GM20431 (cell line): ENCODE results near the gene MRLN.
"Not testable (repeated sequence)": the region's sequence is repeated elsewhere in the genome, so short reads cannot be mapped to it uniquely, and the experiment has no call there.

ENCODE experiments used
- in situ Hi-C: fragments of 300-500 bp; cut with MseI, MboI; formaldehyde crosslinking; loops from one replicate; pipeline ENCODE4 v1.15.0; 2020; ENCODE audit warnings: low sequenced_read_pairs; ENCODE audit not compliant: unreplicated experiment

The MRLN gene

GRCh38 chr10:59753267-59753666 lies at the start of gene MRLN:
Gene MRLN, minus strand, starts transcription at chr10:59753455.
- in situ Hi-C loops = no loop called here

GRCh38 chr10:59801171-59801570 lies 47.9 kb upstream of the MRLN start:
- in situ Hi-C loops = loop anchor here (10.0 kb wide), 1 partner anchor 176 kb away; no protein-coding TSS in a partner anchor

DNA sequence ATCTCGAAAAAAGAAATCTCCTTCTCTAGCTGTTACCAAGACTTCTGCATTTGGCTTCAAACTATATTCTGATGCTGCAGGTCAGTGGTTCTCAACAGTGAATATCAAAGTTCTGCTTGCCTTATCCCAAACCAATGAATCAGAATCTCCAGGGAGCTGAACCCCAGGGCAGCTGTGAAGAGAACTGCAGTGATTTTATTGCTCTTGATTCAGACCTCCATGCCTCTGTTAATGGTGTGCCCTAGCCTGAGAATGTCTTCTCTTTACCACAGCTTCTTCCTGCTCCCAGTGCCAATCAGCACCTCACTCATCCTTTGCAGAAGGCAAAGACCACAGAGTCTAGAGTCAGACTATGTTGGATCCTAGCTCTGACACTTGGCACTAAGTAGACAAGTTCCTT lies 46.2 kb upstream of the MRLN start:
- in situ Hi-C loops = no loop called here

- in situ Hi-C loops = no loop called here
These were observed 40.7 kb upstream of the MRLN start for GRCh38 chr10:59793919-59794318.

- in situ Hi-C loops = no loop called here
These were observed 39.6 kb upstream of the MRLN start for GRCh38 chr10:59792812-59793211.

DNA sequence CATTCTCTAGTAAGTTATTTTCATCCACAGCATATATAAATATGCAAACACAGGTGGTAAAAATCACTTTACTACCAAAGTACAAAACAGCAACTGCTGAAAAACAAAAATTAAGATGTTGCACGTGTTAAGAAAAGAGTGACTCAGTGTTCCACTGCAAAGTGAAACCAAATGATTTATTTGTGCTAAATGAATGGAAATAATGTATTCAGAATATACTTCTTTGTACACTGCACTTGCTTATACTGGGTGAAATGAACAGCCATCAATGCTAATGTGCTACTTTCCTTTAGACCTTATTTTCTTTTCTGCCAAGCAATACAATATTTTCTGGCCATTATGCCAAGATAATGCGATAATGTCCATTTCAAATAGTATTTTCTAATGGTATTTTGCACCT lies 38.3 kb upstream of the MRLN start:
- in situ Hi-C loops = no loop called here

DNA sequence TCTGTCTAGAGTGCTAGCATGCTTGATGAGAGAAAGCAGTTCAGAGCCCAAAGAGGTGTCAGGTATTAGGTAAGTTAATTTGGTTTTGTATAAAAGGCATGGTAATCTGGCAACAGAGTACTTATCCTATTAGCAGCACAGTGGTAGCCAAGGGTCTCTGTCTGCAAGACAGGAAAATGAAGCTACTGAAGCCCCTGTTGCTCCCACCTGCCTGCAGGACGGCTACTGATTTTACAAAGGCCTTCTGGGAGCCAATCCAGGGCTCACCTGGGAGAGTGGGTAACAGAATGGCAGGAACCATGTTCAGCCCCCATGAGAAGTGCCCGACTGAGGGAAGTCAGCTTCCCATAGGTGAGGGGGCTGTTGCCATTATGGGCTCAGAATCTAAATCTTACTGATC lies 36.8 kb upstream of the MRLN start:
- in situ Hi-C loops = not testable (repeated sequence)

DNA sequence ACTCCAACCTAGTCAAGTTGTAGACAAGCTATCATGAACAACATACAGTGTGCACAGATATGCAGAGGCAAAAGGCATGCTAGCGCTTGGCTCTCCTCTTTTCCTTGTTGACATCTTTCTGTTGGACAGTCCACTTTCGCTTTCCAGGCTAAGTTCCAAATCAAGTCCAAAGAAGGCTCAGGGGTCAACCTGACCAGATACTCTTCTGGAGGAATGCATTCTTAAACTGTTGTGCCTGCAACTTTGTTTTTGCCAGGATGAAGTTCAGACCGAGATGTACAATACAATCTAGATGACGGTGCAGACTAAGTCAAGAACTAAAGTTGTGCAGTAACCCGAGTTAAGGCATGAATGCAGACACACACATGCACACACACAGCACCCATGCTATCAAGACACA lies 35.7 kb upstream of the MRLN start:
- in situ Hi-C loops = not testable (repeated sequence)

GRCh38 chr10:59787032-59787431 lies 33.8 kb upstream of the MRLN start:
- in situ Hi-C loops = not testable (repeated sequence)

DNA sequence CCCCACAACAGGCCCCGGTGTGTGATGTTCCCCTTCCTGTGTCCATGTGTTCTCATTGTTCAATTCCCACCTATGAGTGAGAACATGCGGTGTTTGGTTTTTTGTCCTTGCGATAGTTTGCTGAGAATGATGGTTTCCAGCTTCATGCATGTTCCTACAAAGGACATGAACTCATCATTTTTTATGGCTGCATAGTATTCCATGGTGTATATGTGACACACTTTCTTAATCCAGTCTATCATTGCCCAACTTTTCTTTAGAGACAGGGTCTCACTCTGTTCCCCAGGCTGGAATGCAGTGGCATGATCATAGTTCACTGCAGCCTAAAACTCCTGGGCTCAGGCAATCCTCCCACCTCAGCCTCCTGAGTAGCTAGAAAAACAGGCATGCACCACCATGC lies 32.2 kb upstream of the MRLN start:
- in situ Hi-C loops = not testable (repeated sequence)

DNA sequence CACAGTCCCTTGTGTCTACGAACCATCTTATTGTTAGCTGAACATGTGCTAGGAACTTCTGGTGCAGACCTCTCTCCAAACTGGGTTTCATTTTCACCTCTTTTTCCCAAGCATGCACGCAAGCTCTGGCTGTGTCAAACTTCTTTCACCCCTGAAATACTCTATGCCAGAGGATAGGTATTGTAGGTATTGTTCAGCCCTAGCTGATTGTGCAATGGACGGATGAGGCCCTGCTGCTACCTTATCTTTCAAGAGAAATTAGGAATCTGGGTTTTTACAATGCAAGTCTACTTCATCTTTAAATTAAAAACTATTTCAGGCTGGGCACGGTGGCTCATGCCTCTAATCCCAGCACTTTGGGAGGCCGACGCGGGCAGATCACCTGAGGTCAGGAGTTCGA lies 28.3 kb upstream of the MRLN start:
- in situ Hi-C loops = no loop called here

DNA sequence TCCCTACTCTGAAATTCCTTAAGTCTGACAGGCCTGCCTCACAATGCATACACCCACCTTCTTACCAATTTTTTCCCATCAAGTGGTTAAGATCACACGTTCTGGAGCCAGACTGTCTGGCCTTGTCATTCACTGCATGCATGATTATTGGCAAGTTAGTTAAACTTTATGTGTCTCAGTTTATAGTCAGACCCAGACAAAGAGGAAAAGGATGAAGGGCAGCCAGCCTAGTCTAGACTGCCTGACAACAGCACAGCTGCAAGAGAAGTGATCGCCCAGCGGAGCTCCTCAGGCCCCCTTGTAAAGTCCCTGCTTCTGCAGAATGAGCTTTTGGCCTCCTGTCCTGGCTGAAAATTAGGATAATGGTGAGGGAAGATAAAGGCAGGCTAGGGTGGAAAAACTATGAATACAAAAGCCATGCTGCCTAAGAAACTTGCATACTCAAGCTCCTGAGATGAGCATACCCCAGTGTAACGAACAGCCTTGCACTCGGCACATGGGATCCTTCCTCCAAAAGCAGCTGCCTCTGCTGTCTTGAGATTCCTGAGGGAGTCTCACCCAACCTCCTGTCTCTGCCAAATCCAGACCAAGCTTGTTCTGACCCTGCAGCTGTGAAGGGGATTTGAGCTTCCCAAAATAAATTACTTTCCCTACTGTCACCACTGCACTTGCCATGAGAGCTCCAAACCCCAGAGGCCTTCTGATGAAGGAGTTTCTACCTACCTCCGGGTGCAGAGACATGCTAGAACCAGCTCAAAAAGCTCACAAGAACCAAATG lies 26.7 kb upstream of the MRLN start:
- in situ Hi-C loops = no loop called here

GRCh38 chr10:59774451-59774850 lies 21.2 kb upstream of the MRLN start:
- in situ Hi-C loops = no loop called here

GRCh38 chr10:59773088-59773487 lies 19.8 kb upstream of the MRLN start:
- in situ Hi-C loops = no loop called here

DNA sequence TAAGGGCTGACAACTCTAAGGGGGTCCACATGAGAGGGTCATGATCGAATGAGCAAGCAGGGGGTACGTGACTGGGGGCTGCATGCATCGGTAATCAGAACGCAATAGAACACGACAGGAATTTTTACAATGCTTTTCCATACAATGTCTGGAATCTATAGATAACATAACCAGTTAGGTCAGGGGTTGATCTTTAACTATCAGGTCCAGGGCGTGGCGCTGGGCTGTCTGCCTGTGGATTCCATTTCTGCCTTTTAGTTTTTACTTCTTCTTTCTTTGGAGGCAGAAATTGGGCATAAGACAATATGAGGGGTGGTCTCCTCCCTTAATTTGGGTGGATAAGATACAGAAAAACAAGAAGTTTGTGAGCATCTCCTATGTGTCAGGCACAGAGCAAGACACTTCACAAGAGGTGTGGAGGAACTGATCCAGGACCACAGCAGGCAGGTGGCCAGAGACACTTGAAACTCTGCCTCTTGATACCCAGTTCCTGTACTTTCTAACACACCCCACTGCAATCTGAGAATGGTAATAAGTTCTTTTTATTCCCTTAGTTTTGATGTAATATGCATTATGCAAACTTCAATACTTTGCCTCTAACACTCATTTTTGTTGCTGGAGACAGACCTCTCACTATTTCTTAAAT lies 18.0 kb upstream of the MRLN start:
- in situ Hi-C loops = no loop called here

DNA sequence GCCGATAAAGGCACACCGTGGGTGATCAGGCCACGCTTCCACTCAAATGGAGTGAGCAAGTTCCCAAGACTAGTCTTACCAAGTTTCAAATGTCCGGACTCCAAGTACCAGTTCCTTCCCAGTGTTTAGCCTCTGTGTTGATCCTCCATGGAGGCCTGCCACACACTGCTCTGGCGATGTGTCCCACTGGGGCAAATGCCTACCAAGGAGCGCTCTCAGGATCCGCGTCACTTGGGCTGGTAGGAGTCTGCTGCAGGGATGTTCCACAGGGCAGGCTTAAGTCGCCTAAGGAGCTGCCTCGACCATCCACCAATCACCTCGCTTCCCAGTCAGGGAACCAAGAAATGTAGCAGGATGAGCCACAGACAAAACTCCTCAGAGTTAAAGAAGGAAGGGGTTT lies 17.4 kb upstream of the MRLN start:
- in situ Hi-C loops = no loop called here

DNA sequence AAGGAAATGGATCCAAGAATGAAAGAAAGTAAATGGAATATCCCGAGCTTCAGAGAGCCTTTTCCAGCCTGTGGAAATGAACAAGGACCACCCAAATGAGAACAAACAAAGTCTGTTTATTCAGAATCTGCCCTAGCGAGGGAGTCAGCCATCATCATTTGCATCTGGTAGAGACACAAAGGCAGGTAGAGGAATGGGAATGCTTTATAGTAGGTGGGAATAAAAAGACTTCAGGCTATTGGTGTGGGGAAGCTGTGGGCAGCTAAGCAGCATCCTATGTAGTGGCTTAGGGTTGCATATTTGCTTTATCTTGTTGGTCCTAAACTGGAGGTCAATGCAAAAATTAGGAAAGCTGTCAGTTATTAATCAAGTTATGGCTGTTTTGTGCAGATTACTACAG lies 9.2 kb upstream of the MRLN start:
- in situ Hi-C loops = no loop called here

GRCh38 chr10:59757966-59758365 lies 4.7 kb upstream of the MRLN start:
- in situ Hi-C loops = no loop called here

DNA sequence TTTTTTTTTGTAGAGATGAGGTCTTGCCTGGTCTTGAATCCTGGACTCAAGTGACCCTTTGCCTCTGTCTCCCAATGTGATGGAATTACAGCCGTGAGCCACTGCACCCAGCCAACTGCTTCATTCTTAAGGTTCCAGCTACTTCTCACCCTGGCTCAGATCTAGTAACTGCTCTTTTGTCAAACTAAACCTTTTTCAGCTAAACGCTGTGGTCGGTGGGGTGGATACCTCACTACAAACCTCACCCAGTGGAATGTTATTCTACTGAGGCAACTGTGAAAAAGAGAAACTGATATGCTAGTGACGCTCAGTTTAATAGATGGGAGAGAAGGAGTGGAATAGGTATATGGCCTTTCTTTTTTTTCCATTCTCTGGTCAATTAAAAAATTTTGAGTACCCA lies 1.7 kb upstream of the MRLN start:
- in situ Hi-C loops = no loop called here

GRCh38 chr10:59752278-59752940 lies 846 bp downstream of the MRLN start:
- in situ Hi-C loops = no loop called here
